LNCAP (cell line): ENCODE data around the gene TMPRSS12.

ENCODE experiments used
- CTCF ChIP-seq: fragments of 450-650 bp; IDR thresholded peaks from 2 replicates; pipeline ENCODE4 v1.5.1; 2017; ENCODE audit warnings: mild to moderate bottlenecking

The TMPRSS12 gene

DNA sequence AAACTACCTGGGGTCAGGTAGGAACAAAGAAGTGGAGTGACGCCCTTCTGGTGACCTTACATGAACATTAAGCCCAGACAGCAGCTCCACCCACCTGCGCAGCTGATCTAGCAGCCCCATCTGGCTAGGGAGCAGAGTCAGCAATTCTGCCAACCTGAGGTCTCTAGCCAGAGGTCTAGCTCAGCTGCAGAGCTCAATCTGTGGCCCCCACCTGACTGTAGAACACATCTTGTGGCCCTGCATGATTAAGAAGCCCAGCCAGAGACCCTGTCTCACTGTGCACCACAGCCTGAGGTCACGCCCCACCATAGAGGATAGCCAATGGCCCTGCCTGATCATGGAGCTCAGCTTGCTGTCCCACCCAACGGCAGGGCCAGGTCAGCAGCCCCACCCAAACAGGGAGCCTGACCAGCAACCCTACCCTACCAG lies 59.0 kb downstream of the TMPRSS12 start:
- TF ChIP-seq CTCF = no peak

DNA sequence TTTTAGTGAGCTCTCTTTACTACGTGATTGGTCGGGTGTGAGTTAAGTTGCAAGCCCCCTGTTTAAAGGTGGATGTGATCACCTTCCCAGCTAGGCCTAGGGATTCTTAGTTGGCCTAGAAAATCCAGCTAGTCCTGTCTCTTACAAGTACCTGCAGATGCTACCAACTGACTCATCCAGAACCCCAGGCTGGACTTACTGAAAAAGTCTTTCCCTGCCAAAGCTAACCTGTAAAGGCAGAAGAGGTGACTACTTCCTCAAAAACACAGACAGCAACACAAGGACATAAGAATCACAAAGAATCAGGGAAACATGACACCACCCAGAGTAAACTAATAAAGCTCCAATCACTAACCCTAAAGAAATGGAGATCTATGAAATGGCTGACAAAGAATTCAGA lies 70.5 kb downstream of the TMPRSS12 start:
- no peak for TF ChIP-seq CTCF

DNA sequence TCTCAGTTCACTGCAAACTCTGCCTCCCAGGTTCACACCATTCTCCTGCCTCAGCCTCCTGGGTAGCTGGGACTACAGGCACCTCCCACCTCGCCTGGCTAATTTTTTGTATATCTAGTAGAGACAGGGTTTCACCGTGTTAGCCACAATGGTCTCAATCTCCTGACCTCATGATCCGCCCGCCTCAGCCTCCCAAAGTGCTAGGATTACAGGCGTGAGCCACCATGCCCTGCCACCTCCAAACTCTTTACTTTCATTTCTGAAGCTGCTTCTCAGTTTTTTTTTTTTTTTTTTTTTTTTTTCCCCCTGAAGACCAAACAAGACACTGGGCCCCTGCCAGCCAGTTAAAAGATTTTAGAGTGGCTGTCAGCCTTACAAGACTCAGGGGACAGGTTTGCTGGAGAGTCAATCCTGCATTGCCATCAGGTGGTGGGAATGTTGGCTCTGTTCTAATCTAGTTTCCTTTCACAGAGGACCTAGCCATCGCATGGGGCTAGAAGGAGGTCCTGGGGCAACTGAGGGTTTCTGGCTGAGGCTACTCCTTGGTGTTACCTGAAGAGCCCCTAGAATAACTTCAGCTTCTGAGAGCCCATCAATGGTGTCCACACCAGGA lies 72.3 kb downstream of the TMPRSS12 start:
- TF ChIP-seq CTCF = no peak

- TF ChIP-seq CTCF = no peak
Observed at GRCh38 chr12:50916292-50916691, 73.6 kb downstream of the TMPRSS12 start.

DNA sequence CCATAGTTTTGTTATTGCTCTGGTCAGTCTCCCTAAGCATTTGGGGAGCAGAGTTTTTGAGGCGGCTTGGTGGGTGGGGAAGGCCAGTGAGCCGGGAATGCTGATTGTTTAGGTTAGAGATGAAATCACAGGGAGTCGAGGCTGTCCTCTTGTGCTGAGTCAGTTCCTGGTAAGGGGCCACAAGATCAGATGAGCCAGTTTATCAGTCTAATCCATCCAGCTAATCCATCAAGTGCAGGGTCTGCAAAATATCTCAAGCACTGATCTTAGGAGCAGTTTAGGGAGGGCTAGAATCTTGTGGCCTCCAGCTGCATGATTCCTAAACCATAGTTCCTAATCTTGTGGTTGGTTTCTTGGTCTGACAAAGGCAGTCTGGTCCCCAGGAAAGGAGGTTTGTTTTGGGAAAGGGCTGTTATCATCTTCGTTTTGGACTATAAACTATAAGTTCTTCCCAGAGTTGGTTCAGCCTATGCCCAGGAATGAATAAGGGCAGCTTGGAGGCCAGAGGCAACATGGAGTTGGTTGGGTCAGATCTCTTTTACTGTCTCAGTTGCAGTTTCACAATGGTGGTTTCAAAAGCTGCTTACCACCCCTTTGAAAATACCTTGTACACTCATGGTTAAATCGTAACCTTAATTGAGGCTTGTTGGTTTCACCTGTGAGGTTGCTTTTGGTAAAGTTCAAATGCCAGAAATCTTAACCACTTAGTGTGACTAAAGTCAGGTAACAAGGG lies 76.0 kb downstream of the TMPRSS12 start:
- TF ChIP-seq CTCF = no peak

- no peak for TF ChIP-seq CTCF
Observed at GRCh38 chr12:50922820-50923219, 80.1 kb downstream of the TMPRSS12 start.

GRCh38 chr12:50923361-50924130 lies 80.8 kb downstream of the TMPRSS12 start:
- no peak for TF ChIP-seq CTCF
